NT2/D1 (cell line): ENCODE results near the gene CXCR5.

ENCODE experiments used
- DNase-seq: peaks from one replicate; pipeline ENCODE4 v3.0.0-alpha.2; 2011; ENCODE audit warnings: low read depth, low spot score
- H3K27me3 ChIP-seq: 2 replicates; pipeline ENCODE4 v1.6.0; 2011; ENCODE audit warnings: mild to moderate bottlenecking; ENCODE audit not compliant: insufficient read length, insufficient read depth
- H3K36me3 ChIP-seq: 2 replicates; pipeline ENCODE4 v1.6.1; 2011; ENCODE audit warnings: mild to moderate bottlenecking, low read length, mixed read lengths; ENCODE audit not compliant: insufficient read depth, insufficient read length
- H3K4me1 ChIP-seq: 2 replicates; pipeline ENCODE4 v1.5.1; 2011; ENCODE audit not compliant: insufficient read depth, insufficient read length
- H3K4me3 ChIP-seq: 2 replicates; pipeline ENCODE4 v1.5.1; 2011; ENCODE audit warnings: low read depth; ENCODE audit not compliant: insufficient read length
- H3K9ac ChIP-seq: 2 replicates; pipeline ENCODE4 v1.6.0; 2011; ENCODE audit warnings: low read depth; ENCODE audit not compliant: insufficient read length
- H3K9me3 ChIP-seq: 2 replicates; pipeline ENCODE4 v1.5.1; 2011; ENCODE audit warnings: mild to moderate bottlenecking, low read length; ENCODE audit not compliant: insufficient read depth
- SUZ12 ChIP-seq: IDR thresholded peaks from 2 replicates; pipeline ENCODE4 v1.6.1; 2011; ENCODE audit not compliant: insufficient read length, insufficient read depth; ENCODE audit errors: extremely low read depth
- YY1 ChIP-seq: IDR thresholded peaks from 2 replicates; pipeline ENCODE4 v1.6.1; 2011; ENCODE audit not compliant: insufficient read length, insufficient read depth
- ZNF274 ChIP-seq: IDR thresholded peaks from 2 replicates; pipeline ENCODE4 v1.6.1; 2011; ENCODE audit warnings: mild to moderate bottlenecking, low read depth, low read length

The CXCR5 gene

DNA sequence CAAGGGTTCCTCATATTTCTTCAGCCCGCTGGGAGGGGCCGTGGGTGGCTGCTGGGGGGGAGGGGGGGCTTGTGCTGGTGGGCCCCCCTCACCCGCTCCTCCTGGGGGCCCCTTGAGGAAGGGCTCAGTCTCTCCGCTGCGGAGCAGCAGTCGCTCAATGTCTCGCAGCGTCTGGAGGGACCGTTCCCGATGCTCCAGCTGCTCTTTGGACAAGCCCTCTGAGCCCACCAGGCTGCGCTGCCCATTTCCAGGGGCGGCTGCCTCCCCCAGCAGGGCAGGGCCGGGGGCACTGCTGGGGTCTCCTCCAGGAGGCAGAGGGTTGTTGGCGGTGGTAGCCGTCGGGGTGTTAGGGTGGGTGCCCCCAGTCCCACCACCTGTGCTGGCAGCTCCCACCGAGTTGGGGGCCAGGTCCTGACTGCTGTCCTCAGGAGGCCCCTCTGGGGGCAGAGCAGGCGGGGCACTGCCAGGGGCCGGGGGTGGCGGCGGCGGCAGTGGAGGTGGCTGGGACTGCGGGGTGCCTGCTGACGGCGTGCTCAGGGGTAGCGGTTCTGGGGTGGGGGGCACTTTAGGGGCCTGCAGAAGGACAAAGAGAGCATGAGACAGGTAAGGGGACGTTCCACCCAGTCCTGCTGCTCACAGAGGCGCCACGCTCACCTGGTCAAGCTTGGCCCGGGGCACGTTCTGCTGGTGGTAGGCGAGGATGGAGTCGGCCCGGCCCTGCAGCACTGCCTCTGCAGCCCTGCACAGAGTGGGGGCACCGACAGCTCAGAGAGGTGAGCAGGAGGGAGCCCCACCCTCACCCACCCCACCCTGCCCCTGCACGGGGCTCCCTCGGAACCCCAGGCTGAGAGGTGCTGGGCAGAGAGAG is 18.9 kb downstream of the CXCR5 start:
- no peak for DNase-seq
- H3K9ac ChIP-seq, result no peak overlapping the region
- H3K4me1 ChIP-seq, result peaks cover 3% of the 10 kb centered on the region
- no peaks in the 10 kb centered on the region for H3K9me3 ChIP-seq
- no peak for TF ChIP-seq ZNF274
- TF ChIP-seq SUZ12, result no peak
- TF ChIP-seq YY1, result no peak
- no peak overlapping the region for H3K4me3 ChIP-seq
- peaks cover 86% of the 10 kb centered on the region for H3K36me3 ChIP-seq
- no peaks in the 10 kb centered on the region for H3K27me3 ChIP-seq

DNA sequence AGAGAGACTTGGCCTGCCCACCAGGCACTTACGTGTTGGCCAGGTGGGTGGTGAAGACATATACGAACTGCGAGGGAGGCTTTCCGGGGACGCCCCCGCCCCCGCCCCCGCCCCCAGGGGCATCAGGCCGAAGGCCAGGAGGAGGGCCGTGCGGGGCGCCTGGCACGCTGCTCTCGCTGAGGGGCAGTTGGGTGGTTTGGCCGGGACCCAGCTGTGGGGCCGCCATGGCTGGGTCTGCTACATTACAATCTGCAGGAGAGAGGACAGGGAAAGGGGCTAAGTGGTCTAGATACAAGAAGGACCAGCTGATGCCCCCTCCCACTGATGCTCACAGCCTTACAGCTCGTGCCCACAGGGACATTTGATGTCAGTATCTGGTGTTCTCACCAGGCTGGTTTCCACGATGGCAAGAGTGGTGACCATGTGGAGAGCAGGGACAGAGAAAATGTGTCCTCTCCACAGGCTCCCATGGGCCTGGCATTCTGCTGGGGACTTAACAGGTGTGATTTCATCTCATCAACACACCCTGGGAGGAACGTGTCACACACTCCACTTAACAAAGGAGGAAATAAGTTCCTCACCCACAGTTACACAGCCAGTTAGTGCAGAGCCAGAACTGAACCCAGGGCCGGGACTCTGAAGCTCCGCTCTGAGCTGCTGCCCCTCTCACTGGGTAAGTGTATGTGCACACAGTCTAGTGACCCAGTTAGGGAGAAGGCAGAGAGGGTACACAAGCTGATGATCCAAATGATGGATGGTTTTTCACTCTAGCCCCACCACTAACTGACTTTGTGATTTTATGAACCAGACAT is 19.7 kb downstream of the CXCR5 start:
- peaks cover 9% of the 10 kb centered on the region for H3K4me1 ChIP-seq
- no peak overlapping the region for H3K9ac ChIP-seq
- TF ChIP-seq YY1, result no peak
- no peak for TF ChIP-seq SUZ12
- TF ChIP-seq ZNF274, result no peak
- no peaks in the 10 kb centered on the region for H3K9me3 ChIP-seq
- H3K4me3 ChIP-seq, result no peak overlapping the region
- no peaks in the 10 kb centered on the region for H3K27me3 ChIP-seq
- H3K36me3 ChIP-seq, result peaks cover 90% of the 10 kb centered on the region
- no peak for DNase-seq

DNA sequence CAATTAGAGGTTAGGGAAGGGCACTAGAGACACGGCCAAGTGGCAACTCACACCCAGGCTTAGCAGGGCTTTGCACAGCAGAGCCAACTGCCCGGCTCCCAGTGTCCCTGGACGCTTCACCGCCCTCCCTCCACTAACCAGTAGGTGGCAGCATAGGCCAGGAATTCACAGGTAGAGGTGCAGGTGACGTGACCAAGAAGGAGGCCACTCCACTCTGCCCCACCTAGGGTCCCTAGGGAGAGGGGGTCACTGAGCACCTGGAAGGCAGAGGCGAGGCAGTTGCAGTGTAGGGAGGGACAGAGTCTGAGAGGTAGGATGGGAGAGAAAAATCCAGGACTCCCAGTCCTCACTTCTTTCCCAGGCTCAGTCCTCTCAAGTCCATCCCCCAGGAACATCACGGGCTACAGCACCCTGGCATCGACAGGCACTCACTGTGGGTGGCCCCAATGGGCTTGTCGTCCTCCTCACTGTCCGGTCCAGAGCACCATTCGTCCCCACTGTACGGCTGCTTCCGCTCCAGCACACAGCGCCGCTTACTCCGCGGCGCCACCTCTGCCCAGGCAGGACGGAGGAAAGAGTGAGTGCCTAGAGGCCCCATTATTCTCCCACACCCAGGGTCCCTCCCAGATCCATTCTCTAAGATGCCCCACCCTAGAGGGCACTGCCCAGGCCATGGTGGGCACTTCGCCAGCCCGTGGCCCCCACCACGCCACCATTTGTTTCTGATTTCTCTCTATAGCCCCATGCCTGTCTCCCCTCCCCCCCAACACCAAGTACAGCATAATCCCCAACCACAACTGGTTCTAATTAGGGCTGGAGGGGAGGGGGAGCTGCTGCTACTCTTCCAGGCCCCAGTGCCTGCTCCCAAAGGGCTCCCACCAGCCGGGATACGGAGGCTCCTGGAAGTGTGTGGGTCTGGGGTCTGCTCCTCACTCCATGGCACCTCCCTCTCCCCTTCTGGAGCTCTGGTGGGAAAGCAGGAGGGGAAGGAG is 23.7 kb downstream of the CXCR5 start:
- Histone ChIP-seq H3K9ac (peak overlapping the region; percentile 45), H3K9me3 (no peaks in the 10 kb centered on the region), H3K27me3 (no peaks in the 10 kb centered on the region), H3K4me1 (peaks cover 9% of the 10 kb centered on the region), H3K36me3 (peaks cover 52% of the 10 kb centered on the region), H3K4me3 (no peak overlapping the region)
- no peak for DNase-seq
- no peak for TF ChIP-seq YY1
- TF ChIP-seq SUZ12, result no peak
- no peak for TF ChIP-seq ZNF274

DNA sequence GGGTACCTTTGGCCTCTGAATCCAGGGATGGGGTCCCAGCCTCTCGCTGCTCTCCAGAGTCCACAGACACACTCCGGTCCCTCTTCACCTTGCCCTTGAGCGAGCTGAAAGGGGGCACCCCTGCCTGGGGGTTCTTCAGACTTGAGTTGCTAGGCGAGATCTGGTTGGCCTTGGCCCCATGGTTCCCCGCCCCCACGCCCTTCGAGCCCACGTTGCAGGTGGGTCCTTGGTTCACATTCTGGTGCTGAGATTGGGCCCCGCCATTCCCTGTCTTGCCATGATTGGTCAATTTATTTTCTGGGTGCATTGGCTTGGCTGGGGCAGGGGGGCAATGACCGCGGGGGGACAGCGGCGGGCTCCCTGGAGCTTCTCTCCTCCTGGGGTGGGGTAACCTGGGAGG is 24.6 kb downstream of the CXCR5 start:
- Histone ChIP-seq H3K9me3 (no peaks in the 10 kb centered on the region), H3K4me3 (no peak overlapping the region), H3K36me3 (peaks cover 46% of the 10 kb centered on the region), H3K27me3 (no peaks in the 10 kb centered on the region), H3K9ac (no peak overlapping the region), H3K4me1 (peaks cover 14% of the 10 kb centered on the region)
- no peak for DNase-seq
- TF ChIP-seq ZNF274, result no peak

DNA sequence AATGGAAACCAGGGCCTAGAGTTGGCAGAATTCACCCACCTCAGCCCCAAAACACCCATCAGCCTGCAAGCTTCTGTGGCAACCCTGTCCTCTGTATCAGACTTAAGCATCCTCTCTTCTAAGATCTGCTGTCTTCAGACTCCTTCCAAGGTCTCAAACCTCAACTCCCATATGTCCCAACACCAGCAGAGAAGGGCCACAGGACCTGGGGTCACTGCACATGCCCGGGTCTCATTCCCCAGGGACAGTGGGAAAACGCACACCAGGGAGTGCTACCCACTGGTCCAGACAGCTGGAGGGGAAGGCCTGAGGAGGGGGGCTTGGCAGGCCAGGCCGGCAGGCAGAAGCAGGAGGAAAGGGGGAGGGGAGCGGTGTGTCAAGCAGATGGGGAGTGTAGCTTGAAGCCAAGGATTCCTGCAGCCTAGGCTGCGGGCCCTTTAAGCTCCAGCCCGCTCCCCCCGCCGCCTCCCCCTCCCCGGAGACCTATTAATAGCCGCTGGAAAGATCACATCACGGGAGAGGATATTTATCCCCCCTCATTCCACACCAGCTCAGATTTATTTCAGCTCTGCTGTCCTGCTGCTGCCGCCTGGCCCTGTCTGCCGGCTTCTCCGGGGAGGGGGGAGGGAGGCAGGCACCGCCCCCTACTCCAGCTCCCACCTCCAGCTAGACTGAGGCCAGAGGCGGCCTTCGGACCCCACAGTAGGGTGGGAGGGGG is 25.4 kb downstream of the CXCR5 start:
- TF ChIP-seq YY1, result no peak
- TF ChIP-seq ZNF274, result no peak
- TF ChIP-seq SUZ12, result no peak
- no peaks in the 10 kb centered on the region for H3K9me3 ChIP-seq
- peaks cover 38% of the 10 kb centered on the region for H3K36me3 ChIP-seq
- H3K27me3 ChIP-seq, result no peaks in the 10 kb centered on the region
- peak overlapping the region; percentile 77 for H3K4me3 ChIP-seq
- H3K4me1 ChIP-seq, result peaks cover 18% of the 10 kb centered on the region
- DNase-seq, result no peak
- H3K9ac ChIP-seq, result peak overlapping the region; percentile 90

DNA sequence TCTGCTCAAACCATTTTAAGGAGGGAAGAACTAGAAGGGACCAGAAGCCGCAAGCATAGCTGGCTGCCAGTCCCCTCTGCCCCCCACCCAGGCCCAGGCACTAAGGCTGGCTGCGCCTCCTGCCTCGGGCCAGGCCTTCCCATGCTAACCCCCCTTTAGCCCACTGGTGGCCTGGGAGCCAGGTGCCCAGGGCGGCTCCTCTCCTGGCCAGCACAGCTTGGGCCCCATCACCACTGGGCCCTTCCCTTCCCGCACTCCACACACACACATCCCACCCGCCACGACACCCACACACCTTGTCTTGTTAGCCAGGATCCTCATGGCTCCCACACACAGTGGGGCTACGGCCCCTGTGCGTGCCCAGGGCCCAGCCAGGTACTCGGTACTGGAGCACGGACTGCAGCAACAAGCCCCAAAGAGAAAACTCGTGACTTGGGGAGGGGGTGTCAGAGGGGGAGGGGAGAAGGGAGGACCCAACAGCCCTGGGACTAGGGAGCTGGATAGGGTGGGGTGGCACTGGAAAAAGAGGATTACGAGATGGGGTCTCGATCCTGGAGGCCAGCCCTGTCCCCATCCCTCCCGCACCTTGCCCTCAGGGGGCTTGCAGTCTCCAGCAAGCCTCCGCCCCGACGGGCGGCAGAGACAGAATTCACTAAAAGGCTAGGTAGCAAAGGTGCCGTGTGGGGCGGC is 26.1 kb downstream of the CXCR5 start:
- Histone ChIP-seq H3K4me3 (peak overlapping the region; percentile 77), H3K9me3 (no peaks in the 10 kb centered on the region), H3K4me1 (peaks cover 23% of the 10 kb centered on the region), H3K36me3 (peaks cover 33% of the 10 kb centered on the region), H3K9ac (peak overlapping the region; percentile 90), H3K27me3 (no peaks in the 10 kb centered on the region)
- no peak for DNase-seq
- TF ChIP-seq YY1 (no peak), SUZ12 (no peak), ZNF274 (no peak)
